GM12864 (cell line): ENCODE data around the gene TGM2.

Experiments used
- DNase-seq: peaks from one replicate; pipeline ENCODE4 v3.0.0-alpha.2; 2011; ENCODE audit warnings: low read depth
- H3K4me3 ChIP-seq: 2 replicates; pipeline ENCODE4 v1.5.1; 2011; ENCODE audit warnings: mild to moderate bottlenecking, low read depth, low read length, control low read depth
- TF ChIP-seq, protein P1 (sequence below): IDR thresholded peaks from 2 replicates; pipeline ENCODE4 v1.5.1; 2011; ENCODE audit warnings: low read depth, mild to moderate bottlenecking, moderate library complexity, low read length, control low read depth, inconsistent platforms; ENCODE audit errors: missing control alignments

The TGM2 gene

DNA sequence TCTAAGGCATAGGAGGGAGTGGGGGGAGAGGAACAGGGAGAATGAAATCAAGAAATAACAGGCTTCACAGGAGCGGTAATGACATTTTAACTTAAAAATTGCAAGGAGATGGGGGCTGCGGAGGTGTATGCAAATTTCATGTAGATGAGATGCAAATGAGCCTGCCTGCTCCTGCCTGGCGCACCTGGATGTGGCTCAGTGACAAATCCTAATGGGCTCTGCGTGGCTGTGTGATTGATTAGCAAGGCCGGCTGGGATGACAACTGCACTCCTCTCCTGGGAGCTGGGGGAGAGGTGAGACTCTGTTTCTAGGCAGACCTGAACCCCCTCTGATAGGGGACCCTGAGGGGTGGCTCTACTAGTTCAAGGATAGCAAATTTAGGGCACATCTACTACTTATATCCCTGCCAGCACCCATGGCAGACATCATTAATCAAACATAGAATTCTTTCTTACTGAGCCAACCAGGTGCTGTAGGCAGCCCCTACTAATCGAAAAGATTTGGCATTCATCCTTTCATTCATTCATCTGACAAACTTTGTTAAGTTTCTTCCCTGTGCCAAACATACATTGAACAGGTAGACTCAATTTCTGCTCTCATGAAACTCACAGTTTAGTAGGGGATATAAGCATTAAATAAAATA, 38.4 kb upstream of the TGM2 start:
- H3K4me3 ChIP-seq, result no peak overlapping the region
- no peak for DNase-seq
- TF ChIP-seq, protein P1, sequence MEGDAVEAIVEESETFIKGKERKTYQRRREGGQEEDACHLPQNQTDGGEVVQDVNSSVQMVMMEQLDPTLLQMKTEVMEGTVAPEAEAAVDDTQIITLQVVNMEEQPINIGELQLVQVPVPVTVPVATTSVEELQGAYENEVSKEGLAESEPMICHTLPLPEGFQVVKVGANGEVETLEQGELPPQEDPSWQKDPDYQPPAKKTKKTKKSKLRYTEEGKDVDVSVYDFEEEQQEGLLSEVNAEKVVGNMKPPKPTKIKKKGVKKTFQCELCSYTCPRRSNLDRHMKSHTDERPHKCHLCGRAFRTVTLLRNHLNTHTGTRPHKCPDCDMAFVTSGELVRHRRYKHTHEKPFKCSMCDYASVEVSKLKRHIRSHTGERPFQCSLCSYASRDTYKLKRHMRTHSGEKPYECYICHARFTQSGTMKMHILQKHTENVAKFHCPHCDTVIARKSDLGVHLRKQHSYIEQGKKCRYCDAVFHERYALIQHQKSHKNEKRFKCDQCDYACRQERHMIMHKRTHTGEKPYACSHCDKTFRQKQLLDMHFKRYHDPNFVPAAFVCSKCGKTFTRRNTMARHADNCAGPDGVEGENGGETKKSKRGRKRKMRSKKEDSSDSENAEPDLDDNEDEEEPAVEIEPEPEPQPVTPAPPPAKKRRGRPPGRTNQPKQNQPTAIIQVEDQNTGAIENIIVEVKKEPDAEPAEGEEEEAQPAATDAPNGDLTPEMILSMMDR, result no peak

DNA sequence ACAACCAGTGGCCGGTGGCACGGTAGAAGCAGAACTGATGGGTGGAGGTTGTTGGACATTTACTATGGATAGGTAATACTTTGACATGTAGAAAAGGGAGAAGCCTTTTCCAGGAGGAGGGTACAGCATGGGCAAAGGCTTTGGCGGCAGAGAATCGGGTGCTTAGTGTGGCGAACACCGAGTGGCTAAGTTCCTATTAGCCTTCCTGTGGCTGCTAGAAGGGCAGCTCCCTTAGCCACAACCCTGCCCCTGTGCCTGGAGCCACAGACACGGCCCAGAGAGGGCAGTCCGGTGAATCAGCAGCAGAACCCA, 37.9 kb upstream of the TGM2 start:
- no peak for DNase-seq
- TF ChIP-seq, protein P1, result no peak
- no peak overlapping the region for H3K4me3 ChIP-seq

DNA sequence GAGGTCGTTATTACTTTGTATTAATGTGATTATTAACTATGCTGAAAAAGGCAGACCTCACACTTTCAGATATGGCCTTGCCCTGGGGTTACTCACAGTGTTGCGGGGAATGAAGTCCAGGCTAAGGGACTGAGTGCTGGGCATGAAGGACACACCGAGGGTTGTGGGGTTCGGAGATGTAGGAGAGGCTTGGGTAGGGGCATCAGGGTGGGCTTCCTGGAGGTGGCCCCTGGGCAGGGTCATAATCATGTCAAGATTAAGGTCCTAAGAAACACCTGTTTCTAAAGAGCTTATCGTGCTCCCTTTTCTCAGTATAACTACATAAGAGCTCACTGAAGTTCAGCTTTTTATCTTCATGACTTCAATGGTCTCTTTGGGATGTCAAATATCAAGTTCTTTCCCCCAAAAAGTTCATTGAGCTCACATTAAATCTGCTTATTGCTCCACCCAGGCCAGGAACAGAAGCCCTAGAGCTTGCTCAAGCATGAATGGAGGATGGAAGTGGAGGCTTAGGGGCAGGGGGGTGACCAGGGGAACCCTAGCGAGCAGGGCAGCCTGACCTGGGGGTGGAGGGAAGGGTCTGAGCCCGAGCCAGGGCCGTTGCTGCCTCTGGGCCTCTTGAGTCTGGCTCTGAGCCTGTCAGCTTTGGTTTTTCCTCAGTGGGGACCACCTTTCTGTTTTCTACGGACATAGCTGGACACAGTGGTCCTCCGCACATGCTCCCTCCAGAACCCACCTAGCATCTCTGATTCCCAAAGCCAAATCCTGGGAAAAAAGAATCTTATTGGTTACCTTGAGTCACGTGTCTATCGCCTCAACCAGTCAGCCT, 37.3 kb upstream of the TGM2 start:
- no peak for DNase-seq
- H3K4me3 ChIP-seq, result no peak overlapping the region
- TF ChIP-seq, protein P1, result no peak

DNA sequence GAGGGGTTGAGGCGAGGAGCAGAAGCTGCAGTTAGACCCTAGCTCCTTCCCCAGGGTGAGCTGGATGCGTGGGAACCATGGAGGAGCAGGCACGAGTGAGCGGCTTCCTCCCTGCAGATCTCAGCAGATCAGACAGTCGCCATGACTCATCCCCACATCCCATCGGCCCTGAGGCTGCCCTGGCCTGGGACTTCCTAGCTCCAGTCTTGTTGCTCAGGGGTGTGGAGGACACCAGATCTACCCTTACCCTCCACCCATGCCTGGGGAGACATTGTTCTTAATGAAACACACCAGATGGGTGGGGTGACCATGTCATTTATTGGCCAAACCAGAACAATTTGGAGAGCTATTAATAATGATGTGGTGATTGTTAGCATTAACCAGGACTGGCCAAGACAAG, 36.3 kb upstream of the TGM2 start:
- H3K4me3 ChIP-seq, result no peak overlapping the region
- TF ChIP-seq, protein P1, result no peak
- DNase-seq, result no peak

DNA sequence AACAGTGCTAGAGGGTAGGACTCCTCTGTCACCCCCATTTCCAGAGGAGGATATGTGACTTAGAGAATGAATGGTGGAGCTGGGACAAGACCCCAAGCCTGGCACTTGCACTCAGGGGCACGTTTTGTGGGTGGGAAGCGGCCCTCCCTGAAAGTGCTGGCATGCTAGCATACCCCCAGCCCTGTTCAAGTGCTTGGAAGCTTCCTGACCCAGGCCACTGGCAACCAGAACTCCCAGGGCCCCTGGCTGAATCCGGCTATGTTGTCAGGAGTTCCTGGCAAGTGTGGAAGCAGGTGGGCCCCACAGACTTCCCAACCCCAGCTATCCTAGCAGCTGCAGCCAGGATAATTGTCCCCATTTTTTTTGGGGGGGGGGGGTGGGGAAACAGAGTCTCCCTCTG, 35.6 kb upstream of the TGM2 start:
- no peak overlapping the region for H3K4me3 ChIP-seq
- no peak for DNase-seq
- TF ChIP-seq, protein P1, result no peak

DNA sequence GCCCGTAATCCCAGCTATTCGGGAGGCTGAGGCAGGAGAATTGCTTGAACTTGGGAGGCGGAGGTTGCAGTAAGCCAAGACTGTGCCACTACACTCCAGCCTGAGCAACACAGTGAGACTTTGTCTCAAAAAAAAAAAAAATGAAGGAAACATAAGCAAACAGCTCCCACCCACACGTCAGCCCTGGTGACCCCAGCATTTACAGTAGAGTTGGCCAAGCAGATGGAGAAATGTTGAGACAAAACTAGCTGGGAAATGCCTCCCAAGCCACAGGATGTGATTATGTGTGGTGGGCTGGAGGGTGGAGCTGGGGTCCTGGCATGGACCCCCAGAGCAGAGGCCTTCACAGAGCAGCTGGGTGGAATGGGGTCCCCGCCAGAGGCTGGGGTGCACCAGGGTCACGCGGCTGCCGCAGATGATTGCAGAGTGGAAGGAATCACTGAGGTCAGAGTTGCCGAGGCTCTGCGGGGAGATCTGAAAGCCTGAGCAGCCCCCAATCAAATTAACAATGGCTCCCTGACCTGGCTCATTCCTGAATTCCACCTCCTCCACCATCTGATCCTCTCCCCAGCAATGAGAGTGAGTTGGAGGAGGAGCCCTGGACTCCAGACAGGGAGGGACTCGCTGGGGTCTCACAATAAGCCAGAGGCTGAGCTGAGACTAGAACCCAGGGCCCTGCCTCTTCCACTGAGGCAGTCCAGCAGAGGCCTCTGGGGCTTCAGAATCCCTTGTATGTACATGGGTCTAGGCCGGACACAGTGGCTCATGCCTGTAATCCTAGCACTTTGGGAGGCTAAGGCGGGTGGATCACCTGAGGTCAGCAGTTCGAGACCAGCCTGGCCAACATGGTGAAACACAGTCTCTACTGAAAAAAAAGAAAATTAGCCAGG, 34.7 kb upstream of the TGM2 start:
- H3K4me3 ChIP-seq, result no peak overlapping the region
- no peak for DNase-seq
- TF ChIP-seq, protein P1, result no peak
